Stimulated activated CD8-positive, alpha-beta memory T cell treated with anti-CD3 and anti-CD28 coated beads, Interleukin-4, amount 100 ng/mL, for 1 hour (primary cell): ENCODE data around the gene SMLR1.

Experiments used
- DNase-seq, 2 donors: peaks; one replicate each; pipeline ENCODE4 v3.0.0-alpha.2; 2020; ENCODE audit warnings: low read depth in 2 of 2, low spot score in 1 of 2

SMLR1 gene

DNA sequence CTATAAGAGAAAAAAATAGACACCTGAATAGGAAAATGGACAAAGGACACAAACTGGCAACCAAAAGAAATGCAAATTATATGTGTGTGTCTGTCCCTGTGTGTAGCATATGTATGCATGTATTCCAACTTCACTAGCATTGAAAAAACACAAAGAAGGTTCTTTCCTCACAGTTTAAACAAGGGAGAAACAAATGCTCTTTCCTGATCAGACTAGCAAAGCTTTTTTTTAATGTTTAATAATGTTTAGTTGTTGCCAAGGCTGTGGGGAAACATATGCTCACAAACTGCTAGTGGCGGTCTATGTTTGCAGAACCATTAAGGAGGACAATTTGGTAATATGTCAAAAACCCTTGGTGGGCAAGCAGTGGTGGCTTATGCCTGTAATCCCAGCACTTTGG, 22.4 kb downstream of the SMLR1 start:
- DNase-seq: no peak

DNA sequence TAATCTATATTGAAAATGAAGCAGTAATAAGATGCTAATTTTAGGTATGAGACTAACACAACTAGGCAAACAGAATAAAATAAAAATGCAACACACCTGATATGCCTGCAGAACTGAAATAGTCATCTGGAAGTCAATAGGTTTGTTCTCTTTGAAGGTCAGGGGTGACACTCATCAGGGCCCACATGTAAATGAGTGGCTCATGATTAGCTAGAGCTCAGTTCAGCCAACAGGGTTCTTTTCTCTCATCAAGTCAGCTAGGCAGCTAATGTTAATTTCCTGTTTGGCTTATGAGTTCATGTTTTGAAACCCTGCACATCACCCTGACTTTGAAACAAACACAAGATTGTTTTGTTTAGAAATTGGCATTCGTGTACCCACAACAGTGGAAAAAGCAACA, 23.8 kb downstream of the SMLR1 start:
- no peak for DNase-seq

DNA sequence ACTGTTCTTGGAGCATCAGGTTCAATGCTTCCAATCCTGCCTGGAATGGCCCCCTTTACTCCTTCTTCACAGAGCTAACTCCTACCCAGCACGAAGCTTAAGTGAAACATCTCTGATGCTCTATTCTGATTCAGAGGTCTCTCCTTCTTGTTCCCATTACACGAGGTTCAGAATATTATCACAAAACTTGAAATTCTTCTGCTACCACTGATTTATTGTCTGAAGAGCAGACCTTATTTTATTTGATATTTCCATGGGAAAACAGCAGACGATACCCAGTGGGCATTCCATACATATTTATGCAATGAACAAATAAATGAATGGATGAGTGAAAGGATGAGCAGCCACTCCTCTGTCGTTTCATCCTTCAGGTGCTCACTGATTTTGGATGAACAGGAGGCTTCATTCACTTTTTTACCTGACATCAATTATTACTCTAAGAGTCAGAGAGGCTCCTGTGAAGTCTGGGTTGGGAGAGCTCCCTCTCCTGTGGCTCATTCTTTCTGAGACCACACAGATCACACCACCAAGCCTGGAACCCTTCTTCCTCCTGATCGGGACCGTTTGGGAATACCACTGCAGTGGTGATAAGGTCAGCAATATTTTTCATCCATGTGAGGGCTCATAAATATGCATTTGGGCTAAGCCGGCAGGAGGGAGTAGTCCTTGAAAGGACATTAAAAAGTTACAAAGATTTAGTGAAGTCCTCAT, 25.8 kb downstream of the SMLR1 start:
- DNase-seq: no peak

- no peak for DNase-seq
Measured at GRCh38 chr6:130853555-130854183, 26.5 kb downstream of the SMLR1 start.

DNA sequence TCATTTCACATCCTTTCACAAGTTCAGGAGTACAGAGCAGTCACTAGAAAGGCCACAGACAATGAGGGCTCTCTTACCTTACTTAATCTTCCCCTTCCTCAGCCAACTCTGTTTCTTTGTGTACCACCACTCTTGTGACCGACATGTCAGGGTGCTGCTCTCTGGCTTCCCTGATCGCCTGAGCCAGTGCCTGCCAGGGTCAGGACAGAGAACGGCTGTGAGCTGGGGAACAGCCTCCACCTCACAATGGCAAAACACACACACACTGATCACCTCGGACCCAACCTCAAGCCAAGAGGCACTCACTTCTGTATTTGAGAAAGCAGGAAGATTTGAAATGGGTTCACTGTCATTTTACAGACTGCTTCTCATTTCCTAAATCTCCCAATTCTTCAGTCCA, 30.8 kb downstream of the SMLR1 start:
- DNase-seq: no peak

- no peak for DNase-seq
Measured at GRCh38 chr6:130858498-130859160, 31.4 kb downstream of the SMLR1 start.

GRCh38 chr6:130859161-130859867, 32.1 kb downstream of the SMLR1 start:
- DNase-seq: no peak

DNA sequence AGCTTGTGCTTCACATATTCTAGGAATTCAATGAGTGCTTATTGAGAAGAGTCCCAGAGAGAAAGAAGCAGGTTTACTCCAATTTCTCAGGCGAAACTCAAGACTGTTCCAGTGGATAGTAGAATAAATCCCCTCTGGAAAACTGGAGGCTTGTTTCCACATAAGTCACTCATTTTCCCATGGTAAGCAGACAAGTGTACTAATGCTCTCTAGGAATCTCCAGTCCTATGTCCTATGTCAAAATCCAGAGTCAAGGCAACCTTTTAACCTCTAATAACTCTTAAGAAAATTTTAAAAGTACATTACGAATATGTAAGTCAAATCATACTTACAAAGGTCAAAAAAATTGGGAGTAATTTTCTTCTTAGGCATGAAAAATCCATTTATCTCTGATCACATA, 35.2 kb downstream of the SMLR1 start:
- no peak for DNase-seq

DNA sequence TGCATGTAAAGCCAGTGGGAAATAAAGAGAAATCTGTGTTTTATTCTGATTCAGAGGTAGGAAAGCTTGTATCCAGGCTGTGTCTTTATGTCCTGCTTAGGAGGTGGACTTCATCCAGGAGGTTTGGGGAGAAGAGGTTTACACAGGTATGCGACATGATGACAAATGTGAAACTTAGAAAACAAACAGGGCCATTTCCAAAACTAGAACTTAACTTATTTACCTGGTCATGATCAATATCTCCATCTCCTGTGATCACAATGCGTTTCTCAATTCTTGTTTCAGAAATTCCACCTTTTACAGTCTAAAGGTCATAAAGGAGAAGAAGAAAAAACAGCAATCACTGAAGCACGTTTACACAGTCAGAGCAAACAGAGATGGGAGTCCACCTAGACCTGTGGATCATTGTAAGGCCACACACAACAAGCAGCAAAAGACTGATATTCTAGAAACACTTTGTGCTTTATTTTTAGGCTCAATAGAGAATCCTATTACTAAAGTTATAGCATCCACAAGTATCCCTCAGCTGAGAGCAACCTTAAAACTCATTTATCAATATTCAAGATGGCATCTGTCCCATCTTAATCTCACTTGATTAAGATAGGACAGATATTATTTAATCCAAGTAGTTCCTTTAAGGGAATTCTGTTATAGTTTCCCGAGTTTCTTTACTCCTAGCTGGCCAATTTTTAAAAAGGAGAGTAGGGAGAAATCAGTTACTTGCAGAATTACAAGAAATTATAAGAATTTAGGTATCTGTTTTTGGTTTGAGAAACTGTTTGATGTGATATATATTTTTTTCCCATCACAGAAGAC, 36.4 kb downstream of the SMLR1 start:
- no peak for DNase-seq

GRCh38 chr6:130864344-130864743, 37.1 kb downstream of the SMLR1 start:
- no peak for DNase-seq

GRCh38 chr6:130865793-130866192, 38.6 kb downstream of the SMLR1 start:
- DNase-seq: no peak

- DNase-seq: no peak
Measured at GRCh38 chr6:130869681-130870080, 42.5 kb downstream of the SMLR1 start.

DNA sequence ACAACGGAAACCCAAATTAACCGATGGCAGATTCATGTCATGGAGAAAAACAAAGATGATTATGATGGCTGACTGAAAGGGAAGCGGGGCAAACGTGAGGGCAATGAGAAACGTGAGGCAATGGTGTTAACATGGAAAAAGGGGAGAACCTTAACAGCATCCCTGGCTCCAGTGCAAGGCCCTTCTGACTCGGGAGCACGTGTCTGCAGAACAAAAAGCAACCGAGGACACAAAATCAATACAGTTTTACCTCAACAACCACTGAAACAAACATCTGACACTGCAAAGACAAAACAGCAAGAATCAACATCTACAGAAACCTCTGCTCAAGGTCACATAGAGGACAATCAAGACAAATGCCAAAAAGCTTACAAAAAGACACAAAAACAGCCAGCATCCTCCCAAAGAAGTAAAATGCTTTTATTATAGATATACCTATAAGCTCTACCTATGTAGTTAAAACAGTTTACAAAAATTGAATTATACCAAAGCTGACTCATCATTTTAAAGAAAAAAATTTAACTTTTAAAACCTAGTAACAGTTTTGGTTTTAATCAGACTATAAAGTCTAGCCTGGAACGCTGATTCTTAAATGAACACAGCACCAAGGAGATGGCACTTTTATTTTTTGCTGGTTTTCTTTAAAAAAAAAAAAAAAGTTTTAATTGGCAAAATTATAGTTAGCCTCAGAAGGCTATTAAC, 43.1 kb downstream of the SMLR1 start:
- DNase-seq: no peak

- peak; percentile 41 to 56 for DNase-seq
Measured at GRCh38 chr6:130872250-130873095, 45.3 kb downstream of the SMLR1 start.

DNA sequence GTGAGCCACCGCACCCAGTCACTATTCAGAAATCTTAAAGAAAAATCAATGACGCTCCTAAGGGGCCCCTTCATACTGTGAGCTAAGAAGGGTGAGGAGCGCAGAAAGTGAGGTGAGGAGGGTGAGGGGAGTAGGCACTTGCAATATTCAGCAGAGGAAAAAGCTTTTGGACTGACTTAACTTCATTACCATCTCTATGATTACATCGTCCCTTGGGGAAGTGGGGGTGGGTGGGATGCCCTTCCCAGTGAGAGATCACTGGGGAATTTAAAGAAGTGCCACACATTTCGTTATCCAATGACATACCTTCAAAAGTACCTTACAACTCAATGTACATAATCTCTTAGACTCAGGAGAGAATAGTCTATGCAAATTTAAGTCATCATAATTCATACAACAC, 46.5 kb downstream of the SMLR1 start:
- no peak for DNase-seq

GRCh38 chr6:130879826-130880225, 52.6 kb downstream of the SMLR1 start:
- DNase-seq: no peak

GRCh38 chr6:130882370-130882769, 55.2 kb downstream of the SMLR1 start:
- DNase-seq: no peak

GRCh38 chr6:130885392-130886192, 58.4 kb downstream of the SMLR1 start:
- DNase-seq: peak; percentile 38 to 43
